Measurements from ENCODE around the gene MAML2. TPM values are rescaled to one million over a fixed set of nuclear protein-coding genes. Genes with fewer than 3 reads are reported as not detected.

Gene MAML2
- total RNA-seq, 1 donor: 20.1 TPM

DNA sequence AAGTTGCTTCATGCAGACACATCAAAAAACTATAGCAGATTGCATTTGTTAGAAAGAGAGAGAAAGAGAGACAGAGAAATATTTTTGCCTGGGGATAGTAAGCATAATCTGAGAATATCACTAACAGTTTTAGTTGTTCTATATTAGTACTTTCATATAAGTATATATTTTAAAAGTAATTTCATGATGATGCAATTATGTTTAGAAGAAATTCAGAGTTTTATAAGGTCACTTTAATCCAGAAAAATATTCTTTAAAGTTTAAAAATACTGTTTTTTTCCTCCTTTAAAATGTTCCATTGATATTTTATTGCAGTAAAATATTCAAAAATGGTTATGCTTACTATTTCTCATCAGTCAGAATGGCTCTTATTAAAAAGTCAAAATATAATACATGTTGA is 332.3 kb downstream of the MAML2 start:
- DNase-seq (ENCODE audit: low read depth): no peak
- no peak overlapping the region for H3K4me3 ChIP-seq (ENCODE audit: low read depth, low read length)

DNA sequence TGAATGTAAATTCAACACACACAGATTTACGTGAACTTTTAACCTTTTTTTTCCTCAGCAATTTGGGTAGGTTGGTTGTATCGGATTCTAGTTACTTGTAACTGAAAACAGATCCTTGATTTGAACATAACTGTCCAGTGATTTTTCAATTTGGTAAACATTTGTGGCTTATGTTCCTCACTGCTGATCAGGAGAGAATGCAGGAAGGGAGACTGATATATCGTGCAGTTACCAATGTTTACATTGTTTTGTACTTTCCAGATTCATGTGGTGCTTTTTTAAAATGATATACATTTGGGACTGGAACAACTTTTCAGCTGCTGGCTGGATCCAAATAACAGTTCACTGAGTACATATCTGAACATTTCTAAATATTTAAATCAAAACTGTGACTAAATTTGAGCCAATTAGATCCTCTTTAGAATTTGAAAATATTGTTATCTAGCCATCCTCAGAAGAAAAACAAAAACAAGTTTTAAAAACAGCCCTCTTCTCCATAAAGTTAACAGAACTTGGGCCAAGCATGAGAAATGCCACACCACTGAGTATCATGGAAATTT is 334.8 kb downstream of the MAML2 start:
- TF ChIP-seq, protein P1, sequence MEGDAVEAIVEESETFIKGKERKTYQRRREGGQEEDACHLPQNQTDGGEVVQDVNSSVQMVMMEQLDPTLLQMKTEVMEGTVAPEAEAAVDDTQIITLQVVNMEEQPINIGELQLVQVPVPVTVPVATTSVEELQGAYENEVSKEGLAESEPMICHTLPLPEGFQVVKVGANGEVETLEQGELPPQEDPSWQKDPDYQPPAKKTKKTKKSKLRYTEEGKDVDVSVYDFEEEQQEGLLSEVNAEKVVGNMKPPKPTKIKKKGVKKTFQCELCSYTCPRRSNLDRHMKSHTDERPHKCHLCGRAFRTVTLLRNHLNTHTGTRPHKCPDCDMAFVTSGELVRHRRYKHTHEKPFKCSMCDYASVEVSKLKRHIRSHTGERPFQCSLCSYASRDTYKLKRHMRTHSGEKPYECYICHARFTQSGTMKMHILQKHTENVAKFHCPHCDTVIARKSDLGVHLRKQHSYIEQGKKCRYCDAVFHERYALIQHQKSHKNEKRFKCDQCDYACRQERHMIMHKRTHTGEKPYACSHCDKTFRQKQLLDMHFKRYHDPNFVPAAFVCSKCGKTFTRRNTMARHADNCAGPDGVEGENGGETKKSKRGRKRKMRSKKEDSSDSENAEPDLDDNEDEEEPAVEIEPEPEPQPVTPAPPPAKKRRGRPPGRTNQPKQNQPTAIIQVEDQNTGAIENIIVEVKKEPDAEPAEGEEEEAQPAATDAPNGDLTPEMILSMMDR (IDR thresholded peaks at IDR 0.05; ENCODE audit: insufficient read depth, low read length): no peak

More for the DNA sequence above, 332.3 kb downstream of the MAML2 start:
- TF ChIP-seq, protein P1 (IDR thresholded peaks at IDR 0.05; ENCODE audit: insufficient read depth, low read length): no peak

DNA sequence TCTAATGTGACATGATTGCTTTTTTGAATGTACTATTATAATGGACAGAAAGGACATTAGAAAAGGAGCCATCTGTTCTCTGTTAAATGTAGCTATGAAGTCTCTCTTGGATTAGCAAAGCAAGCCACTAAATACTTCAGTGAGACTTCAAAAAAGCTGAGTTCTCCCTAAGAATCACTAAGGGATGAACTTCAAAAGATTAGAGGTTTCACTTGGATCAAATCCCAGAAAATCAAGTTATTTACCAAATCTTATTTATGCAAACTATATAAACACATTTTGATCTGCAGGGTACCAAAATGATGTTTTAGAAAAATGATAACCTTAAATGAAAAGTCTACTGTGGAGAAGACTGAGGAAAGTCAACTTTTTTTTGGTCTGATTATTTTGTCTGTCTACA is 337.0 kb downstream of the MAML2 start:
- TF ChIP-seq, protein P1 (IDR thresholded peaks at IDR 0.05; ENCODE audit: insufficient read depth, low read length): no peak
- H3K4me3 ChIP-seq (ENCODE audit: low read depth, low read length): no peak overlapping the region
- DNase-seq (ENCODE audit: low read depth): no peak

More for the DNA sequence above, 334.8 kb downstream of the MAML2 start:
- no peak overlapping the region for H3K4me3 ChIP-seq (ENCODE audit: low read depth, low read length)
- no peak for DNase-seq (ENCODE audit: low read depth)

DNA sequence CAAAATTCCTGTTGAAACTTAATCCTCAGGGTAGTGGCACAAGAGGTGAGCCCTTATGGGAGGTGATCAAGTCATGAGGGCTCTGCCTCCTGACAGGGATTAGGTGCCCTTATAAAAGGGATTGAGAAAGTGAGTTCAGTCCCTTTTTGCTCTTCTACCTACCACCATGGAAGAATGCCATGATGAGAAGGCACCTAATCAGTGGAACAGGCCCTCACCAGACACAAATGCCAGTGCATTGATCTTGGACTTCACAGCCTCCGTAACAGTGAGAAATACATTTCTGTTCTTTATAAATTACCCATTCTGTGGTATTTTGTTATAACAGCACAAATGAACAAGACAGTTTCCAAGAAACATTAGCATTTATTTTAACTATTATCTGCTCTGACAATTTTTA is 338.1 kb downstream of the MAML2 start:
- no peak for DNase-seq (ENCODE audit: low read depth)
- TF ChIP-seq, protein P1 (IDR thresholded peaks at IDR 0.05; ENCODE audit: insufficient read depth, low read length): no peak
- no peak overlapping the region for H3K4me3 ChIP-seq (ENCODE audit: low read depth, low read length)

DNA sequence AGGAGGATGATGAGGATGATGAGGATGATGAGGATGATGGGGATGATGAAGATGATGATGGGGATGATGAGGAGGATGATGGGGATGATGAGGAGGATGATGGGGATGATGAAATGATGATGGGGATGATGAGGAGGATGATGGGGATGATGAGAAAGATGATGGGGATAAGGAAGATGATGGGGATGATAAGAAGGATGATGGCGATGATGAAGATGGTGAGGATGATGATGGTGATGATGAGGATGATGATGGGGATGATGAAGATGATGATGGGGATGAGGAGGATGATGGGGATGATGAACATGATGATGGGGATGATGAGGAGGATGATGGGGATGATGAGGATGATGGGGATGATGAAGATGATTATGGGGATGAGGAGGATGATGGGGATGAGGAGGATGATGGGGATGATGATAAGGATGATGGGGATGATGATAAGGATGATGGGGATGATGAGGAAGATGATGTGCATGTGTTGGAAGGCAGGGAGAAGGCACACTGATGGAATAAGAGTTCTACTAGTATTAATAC is 340.2 kb downstream of the MAML2 start:
- TF ChIP-seq, protein P1 (IDR thresholded peaks at IDR 0.05; ENCODE audit: insufficient read depth, low read length): no peak
- no peak for DNase-seq (ENCODE audit: low read depth)

DNA sequence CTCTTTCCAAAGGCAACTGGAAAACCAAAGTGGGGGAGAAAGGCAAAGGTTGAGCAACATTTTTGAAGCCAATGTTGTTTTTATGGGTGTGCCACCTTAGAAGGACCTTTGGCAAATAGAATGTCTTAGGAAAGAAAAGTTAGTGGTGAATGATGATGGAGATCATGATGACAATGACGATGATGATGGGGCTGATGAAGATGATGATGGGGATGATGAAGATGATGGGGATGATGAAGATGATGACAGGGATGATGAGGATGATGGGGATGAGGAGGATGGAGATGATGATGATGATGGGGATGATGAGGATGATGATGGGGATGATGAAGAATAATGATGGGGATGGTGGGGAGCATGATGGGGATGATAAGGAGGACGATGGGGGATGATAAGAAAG is 340.7 kb downstream of the MAML2 start:
- DNase-seq (ENCODE audit: low read depth): no peak
- no peak overlapping the region for H3K4me3 ChIP-seq (ENCODE audit: low read depth, low read length)
- TF ChIP-seq, protein P1 (IDR thresholded peaks at IDR 0.05; ENCODE audit: insufficient read depth, low read length): no peak

More for the DNA sequence above, 340.2 kb downstream of the MAML2 start:
- no peak overlapping the region for H3K4me3 ChIP-seq (ENCODE audit: low read depth, low read length)

DNA sequence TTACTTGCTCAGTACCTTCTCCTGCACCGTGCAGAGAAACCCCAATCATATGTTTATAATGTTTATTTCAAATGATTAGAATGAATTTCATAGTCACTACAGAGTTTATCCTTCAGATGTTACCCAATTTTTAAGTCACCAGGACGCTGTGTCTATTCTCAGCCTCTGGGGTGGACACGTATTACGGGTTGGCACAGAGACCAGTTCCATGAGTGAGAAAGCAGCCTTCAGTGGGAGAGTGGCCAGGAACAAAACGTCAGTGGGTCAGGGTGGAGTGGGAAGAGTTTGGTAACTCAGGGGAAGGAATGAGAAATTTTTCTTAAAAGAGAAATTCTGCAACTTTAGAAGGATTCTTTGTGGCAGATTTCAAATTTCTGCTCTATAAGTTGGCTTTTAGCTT is 342.0 kb downstream of the MAML2 start:
- DNase-seq (ENCODE audit: low read depth): peak; percentile 97
- H3K4me3 ChIP-seq (ENCODE audit: low read depth, low read length): no peak overlapping the region
- TF ChIP-seq, protein P1 (IDR thresholded peaks at IDR 0.05; ENCODE audit: insufficient read depth, low read length): no peak

Data from fibroblast of the aortic adventitia (primary cell).